Activated T-cell treated with anti-CD3 and anti-CD28 coated beads for 1 hour (primary cell): ENCODE results near the gene MARCKSL1.

Source experiments
- DNase-seq: peaks from one replicate; pipeline ENCODE4 v3.0.0-alpha.2; 2020; ENCODE audit warnings: low read depth

The MARCKSL1 gene

DNA sequence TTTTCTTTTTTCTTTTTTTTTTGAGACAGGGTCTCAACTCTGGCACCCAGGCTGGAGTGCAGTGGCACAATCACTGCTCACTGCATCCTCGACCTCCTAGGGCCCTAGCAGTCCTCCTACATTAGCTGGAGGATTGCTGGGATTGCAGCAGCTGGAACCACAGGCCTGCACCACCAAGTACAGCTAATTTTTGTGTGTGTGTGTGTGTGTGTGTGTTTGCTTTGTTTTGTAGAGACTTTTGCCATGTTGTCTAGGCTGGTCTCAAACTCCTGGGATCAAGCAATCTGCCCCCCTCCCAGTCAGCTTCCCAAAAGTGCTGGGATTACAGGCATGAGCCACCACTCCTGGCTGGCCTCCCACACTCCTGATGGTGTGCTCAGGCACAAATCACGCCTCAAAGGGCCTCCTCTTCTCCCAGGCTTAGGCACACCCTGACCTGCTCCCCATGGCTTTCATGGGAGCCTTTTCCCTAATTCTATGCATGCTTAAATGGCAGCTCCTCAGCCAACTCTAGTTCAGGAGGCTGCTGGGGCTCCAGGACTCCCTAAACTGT lies 16.9 kb upstream of the MARCKSL1 start:
- no peak for DNase-seq

DNA sequence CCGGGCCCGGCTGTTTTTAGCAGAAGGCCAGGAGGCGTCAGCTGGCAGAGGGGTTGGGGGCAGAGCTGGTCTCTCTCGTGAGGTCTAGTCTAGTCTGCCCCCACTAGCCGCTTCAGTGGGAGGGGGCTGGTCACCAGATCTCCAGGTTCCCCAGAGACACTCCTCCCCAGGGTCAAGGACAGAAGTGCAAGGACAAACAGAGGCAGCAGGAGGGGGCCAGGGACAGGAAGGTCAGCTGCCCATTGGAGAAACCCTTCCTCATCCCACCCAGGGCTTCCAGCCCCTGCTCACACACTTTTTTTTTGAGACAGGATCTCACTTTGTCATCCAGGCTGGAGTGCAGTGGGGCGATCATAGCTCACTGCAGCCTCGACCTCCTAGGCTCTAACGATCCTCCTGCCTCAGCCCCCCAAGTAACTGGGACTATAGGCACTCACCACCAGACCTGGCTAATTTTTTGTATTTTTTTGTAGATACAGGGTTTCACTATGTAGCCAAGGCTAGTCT lies 16.3 kb upstream of the MARCKSL1 start:
- no peak for DNase-seq

DNA sequence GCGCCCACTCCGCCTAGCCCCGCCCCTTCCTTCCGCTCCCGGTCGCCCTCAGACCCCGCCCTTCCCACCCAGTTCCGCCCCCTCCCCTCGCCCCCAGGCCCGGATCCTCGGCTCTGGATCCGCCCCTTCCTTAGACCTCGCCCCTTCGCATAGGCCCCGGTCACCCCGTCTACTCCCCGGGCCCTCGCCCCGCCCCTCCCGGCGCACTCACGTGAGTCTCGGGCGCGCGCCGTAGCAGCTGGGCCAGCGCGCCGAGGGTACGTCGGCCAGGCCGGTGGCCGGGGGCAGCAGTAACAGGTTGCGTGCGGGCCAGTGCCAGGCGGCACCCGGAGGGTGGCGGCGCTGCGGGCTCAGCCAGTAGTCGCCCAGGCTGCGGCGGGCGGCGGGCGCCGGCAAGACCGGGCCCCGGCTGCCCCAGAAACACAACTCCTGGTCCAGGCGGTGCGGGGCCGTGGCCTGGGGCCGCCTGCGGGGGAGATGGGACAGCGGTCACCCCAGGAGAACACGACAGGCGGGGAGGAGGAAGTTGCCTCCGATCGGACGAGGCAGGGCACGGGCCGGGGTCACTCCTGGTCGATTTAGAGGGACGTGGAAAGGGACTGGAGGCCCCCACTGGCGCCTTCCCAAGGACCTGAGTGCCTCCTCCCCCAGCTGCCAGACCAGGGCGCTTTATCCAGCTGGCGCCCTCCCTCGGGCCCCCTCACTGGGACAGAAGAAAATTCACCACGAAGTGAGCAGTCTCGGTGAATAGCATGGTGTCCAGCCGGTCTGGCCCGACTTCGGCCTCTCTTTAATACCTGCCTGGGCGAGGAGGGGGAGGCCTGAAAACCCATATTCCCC lies 15.6 kb upstream of the MARCKSL1 start:
- DNase-seq: peak; percentile 87

DNA sequence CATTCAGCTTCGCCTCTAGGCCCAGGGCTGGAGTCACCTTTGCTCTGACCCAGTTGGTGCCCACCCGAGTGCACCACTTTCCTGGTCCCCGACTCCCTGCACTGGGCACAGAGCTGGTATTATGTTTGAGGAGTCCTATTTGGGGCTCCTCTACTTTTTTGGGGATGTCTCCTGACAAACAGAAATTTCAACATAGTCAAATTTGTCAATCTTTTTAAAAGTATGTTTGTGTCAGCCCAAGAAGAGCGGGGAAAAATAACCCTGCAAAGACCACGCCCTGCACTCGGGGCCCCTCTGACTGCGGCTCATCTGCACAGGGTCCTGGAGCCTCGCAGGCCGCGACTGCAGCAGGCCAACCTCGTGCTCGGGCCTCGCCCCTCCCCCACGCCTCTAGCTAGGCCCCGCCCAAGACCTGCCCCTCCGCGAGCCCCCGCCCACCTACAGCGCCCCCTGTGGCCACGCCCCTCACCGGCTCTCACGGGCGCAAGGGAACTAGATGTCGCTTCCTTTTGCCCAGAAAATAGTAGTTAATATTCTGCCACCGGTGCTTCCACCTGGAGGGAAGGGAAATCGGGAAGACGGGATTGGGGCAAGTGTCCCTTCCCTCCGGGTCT lies 14.9 kb upstream of the MARCKSL1 start:
- peak; percentile 77 for DNase-seq

DNA sequence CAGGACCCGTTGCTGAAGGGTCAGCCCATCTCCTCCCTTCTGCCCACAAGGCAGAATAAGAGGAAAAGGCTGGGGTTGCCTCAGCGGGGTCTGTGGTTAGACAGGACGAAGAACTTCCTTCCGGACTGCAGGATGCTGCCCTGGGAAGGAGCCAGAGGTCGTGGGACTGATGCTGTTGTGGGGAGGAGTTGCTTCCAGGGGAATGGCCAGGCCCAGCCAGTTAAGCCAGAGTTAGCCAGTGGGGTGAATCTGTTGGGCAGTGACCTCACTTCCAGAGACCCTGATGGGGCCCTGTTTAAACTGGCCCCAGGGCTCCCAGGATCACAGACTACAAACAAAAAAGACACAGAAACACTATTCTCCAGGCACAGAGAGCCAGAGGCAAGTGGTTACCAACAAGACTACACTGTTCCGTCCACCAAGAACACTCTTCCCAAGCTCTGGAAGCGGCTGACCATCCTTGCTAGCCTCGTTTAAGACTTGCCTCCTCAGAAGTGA lies 13.2 kb upstream of the MARCKSL1 start:
- DNase-seq: no peak

DNA sequence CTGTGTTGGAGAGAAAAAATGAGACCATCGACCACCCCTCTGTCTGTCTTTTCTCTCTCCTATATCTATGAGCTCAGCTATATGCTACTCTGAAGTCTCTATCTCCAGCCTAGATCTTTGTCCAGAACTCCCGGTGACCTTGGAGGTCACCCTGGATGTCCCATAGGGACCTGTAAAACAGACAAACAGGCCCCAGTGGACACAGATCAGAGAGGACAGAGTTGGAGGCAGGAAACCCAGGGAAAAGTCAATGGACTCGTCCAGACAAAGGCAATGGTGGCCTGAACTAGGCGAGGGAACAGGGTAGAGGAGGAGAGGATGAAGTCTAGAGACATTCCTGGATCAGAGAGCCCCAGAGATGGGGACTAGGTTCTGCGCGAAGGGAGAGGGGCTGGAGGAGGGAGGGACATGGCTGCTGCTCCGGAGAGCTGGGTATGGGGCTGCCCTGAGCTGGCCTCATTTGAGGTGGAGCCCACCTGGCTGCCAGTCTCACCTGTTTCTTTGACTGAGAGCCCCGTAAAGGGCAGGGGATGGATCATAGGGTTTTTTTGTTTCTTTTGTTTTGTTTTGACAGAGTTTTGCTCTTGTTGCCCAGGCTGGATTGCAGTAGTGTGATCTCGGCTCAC lies 10.6 kb upstream of the MARCKSL1 start:
- DNase-seq: no peak

DNA sequence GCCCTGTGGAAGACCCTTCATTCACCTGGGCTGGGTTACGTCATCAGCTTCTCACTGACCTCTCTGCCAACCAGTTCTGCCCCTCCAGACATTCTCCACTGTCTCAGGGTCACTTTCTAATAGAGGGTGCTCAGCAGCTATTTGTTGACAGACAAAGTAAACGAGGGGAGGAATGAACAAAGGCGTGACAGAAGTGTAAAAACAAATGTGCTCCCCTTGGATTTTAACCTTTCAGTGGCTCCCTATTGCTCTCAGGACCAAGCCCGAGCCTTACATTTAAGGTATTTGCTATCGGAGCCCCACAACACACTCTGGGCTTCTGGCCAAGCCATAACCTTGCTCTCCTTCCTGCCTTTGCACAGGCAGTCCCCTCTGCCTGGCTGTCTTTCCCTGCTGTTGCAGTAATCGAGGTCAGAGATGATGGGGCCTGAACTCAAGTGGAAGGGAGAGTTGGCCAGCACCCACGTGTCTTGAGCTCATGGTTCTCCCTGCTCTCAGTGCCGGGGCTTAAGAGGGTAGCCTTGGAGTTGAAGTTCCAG lies 9.3 kb upstream of the MARCKSL1 start:
- DNase-seq: no peak

DNA sequence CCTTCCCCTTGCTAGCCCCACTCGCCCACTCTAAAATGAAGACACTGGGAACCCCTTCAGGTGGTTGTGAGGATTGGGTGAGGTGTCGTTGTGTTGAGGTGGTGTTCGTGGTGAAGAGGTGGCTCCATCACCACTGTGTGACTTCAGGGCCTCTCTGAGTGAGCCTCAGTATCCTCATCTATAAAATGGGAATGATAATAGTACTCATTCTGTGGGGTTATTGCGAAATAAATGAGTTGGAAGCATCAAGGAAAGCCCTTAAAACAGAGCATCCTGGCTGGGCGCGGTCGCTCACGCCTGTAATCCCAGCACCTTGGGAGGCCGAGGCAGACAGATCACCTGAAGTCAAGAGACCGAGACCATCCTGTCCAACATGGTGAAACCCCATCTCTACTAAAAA lies 6.7 kb upstream of the MARCKSL1 start:
- no peak for DNase-seq

DNA sequence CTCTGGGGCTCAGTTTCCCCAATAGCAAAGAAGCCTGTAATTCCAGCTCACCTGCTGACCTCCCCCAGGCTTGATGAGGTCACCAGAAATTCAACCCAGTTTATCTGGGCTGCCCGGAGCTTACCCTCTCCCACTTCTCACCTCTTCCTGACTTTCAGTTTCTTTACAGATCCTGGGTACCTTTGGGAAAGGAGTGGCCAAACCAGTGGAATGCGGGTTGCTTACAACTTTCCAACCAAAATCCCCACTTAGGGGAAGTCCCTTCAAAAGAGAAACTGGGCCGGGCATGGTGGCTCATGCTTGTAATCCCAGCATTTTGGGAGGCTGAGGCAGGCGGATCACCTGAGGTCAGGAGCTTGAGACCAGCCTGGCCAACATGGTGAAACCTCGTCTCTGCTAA lies 5.9 kb upstream of the MARCKSL1 start:
- DNase-seq: no peak

DNA sequence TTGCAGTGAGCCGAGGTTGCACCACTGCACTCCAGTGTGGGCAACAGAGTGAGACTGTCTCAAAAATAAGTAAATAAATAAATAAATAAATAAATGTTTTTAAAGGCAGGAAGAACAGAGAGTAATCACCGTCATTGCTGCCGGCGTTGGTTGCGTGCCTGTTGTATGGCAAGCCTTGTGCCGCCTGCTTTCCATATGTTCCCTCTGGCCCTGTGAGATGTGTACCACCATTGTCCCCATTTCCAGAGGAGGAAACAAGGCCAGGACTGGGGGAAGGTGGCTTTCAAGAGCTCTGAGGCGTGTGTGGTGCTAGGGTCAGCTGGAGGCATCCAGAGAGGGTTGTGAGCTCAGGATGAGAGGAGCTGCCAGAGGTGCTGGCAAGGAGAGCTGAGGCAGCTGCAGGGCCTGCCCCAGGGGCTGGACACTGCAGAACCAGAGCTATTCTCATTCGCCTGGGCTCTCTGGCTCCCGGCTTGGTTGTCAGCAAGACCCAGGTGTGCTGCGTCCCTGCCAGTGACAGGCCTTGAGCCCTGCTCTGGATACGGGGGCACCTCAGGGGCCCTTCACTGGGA lies 5.2 kb upstream of the MARCKSL1 start:
- DNase-seq: no peak

DNA sequence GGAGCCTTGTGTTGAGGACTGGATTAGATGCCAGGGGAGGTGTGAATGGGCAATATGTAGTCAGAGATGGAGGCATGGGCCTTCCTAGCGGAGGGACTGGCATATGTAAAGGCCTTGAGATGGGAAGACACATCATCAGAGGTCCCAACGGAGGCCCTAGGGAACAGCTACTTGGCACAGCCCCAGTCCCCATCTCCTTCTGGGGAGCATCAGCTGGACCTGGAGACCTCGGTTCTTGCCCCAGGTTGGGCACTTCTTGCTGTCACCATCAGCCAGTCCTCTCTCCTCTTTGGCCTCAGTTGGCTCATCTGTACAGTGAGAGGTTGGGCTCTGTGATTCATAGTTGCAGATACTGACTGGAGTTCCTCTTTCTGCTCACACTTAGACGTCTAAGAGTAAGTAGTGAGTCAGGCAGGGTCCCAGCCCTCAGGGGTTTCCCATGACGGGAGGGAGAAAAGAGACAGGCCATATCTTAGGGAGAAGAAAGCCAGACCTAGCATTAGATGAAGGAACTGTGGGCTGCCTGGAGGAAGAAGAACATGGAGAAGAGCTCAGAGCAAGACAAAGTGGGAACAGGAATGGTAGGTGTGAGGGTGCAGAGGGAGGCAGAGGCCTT lies 3.4 kb upstream of the MARCKSL1 start:
- DNase-seq: no peak

DNA sequence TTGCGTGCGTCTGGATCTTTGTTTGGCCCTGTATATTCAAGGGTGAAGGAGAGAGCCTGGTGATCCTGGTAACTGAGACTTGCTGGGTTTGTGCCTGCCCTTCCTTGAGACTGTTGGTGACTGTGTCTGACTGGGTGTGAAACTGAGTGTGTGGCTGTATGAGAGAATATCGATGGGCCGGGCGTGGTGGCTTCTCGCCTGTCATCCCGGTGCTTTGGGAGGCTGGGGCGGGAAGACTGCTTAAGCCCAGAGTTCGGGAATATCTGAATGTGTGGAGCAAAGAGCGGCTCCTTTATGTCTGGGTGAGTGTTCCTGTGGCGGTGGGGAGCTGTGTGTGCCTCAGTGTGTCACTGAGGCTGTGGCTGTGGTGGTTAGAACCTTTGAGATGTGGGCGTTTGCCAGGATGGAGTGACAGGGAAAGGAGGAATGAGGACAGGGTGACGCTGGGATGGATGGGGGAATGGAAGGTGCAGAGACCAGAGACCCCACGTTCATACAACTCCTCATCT lies 2.7 kb upstream of the MARCKSL1 start:
- DNase-seq: no peak

DNA sequence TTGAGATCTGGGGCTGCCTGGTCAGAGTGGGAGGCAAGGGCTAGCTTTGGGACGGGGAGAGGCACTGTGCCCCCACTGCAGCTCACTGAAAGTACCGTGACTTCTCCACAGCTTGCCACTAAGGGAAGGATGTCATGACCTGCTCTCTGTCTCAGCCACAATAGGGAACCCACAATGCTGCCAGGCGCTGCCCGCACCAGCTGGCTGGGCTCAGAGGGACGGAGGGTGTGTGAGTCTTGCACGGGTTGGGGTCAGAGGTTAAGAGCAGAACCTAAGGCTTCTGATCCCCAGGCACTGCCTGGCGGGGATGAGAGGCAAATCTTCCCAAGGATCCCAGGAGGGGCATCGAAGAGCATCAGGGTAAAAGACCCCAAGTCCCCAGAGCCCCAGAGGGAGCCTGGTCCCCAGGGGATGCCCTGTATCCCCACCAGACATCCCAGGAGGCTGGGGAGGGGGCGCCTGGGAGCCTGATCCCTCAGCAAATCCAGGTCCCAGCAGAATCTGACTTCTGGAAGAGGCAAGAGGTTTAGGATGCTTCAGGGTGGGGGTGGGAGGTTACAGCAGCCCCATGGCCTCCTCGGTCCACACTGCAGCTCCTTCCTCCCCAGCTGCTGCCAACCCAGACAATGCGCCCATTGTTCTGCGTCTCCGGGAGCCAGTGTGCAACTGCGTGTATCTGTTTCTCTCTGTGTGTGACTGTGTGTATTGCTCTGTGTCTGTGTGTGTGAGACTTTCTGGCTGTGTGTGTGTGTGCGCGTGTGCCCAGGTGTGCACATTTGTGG lies 2.0 kb upstream of the MARCKSL1 start:
- no peak for DNase-seq

DNA sequence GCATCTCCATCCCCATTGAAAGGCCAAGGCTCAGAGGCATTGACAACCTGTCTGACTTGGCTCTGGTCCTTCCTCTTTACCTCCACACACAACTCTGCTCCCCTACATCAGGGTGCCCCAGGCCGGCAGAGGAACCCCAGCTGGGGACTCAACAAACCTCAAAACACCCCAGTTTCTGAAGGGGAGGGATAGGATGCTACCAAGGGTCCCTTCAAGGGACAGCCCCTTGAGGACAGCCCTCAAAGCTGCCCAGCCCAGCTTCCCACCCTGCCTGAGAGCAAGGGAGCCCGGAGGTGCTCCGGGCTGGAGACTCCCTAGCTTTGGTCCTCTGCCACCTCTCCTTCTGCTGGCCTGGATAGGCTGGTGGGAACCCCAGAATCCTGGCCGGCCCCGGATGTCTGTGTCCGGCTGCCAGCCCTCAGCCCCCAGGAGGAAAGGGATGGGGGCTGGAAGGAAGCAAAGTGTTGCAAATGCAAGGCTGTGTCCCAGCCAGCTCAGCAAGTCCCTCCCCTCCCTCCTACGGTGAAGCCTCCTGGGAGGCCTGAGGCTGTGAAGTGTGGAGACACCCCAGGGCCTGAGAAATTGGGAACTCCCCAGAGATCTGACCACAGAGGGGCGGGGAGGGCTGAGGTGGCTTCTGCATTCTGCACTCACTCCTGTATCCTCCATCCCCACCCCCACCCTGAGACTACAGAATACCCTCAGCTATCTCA lies 1.1 kb upstream of the MARCKSL1 start:
- DNase-seq: no peak

DNA sequence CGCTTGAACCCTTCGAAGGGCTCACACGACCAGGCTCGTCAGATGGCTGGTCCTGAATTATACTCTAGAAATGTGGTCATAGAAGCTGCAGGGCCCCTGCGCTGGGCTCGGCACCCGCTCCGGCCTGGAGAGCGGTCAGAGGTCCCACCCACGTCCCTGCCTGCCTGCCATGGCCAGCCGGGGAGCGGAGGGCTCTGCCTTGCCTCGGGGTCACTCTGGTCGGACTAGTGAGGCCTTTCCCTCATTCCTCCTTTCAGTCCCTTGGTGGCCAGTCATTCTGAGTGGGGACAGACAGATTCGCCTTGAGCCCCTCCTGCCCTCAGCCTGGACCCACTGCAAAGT lies 529 bp upstream of the MARCKSL1 start:
- no peak for DNase-seq

DNA sequence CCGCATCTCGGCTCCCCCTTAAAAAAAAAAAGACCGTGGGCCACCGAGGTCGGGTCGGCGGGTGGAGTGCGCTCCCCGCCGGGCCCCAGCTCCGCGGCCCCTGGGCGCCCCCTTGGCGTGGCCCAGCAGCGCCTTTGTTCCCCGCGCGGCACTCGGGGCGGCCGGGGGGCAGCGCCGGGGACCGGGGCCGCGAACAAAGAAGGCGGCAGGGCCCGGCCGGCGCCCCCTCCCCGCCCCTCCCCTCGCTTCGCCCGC lies 571 bp downstream of the MARCKSL1 start:
- no peak for DNase-seq

DNA sequence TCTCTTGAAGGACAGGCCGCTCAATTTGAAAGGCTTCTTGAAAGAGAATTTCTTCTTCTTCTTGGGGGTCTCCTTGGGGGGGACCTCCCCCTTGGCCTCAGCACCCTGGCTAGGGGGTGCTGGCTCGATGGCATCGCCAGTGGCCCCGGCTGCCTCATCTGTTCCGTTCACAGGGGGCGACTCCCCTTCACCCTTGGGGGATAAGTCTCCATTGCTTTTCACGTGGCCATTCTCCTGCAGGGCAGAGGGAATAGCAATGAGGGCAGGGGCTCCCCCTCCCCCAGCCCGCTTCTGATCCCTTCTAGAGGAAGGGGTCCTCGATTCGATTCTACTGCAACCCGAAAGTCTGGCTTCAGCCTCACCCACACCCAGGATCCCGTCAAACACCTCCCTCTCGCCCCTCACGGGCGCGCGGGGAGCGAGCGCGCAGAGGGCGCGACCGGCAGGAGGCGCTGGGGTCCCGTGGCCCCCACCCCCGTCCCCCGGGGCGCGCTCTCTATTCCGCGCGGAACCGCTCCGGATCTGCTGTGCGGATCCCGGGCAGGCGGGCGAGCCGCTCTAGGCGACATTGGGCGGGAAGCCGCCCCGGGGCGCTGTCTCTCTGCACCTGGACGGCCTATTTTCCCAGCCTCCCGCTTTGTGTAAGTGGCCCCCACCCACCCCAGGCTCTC lies 1.0 kb downstream of the MARCKSL1 start:
- DNase-seq: peak; percentile 62

DNA sequence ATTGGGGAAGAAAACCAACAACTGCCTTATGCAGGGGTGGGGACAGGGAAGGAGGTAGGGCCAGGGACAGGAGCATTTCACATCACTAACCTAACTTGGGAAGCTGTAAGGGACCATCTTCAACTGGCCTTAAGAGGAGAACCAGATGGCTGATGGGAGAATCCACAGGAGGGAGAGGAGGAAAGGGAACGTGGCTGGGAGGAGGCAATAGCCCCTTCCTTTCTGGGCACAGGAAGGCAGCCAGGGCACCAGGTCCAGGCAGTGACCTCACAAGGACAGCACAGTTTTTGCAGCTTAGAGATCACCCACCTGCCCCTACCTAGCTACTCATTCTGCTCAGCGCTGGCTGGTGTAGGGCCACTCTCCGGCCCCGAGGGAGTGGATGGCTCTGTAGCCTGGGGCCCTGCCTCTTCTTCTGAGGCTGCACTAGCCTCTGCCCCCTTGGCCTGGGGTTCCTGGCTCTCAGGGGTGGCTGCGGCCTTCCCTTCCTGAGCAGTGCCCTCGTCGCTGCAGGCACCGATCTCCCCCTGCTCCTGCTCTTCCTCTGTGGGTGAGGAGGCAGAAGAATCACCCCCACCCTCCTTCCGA lies 1.7 kb downstream of the MARCKSL1 start:
- DNase-seq: no peak

DNA sequence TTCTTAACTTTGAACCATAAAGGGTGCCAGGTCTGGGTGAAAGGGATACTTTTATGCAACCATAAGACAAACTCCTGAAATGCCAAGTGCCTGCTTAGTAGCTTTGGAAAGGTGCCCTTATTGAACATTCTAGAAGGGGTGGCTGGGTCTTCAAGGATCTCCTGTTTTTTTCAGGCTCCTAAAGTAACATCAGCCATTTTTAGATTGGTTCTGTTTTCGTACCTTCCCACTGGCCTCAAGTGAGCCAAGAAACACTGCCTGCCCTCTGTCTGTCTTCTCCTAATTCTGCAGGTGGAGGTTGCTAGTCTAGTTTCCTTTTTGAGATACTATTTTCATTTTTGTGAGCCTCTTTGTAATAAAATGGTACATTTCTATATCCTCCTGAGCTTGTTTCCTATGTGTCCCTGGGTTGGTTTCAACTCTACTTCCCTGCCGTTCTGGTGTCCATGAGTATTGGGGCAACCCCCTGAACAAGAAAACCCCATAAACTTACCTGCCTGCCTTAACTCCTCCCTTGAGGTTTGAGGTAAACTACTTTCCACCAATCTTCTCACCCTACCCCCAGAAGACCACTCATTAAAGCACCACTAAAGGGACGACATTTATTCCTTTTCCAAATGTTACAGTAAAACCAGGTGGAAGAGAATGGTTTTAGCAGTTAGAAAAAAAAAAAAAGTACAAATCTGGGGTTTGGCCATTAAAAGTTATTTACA lies 2.6 kb downstream of the MARCKSL1 start:
- DNase-seq: no peak
